ENCODE data around the gene MAPK9.

DNA sequence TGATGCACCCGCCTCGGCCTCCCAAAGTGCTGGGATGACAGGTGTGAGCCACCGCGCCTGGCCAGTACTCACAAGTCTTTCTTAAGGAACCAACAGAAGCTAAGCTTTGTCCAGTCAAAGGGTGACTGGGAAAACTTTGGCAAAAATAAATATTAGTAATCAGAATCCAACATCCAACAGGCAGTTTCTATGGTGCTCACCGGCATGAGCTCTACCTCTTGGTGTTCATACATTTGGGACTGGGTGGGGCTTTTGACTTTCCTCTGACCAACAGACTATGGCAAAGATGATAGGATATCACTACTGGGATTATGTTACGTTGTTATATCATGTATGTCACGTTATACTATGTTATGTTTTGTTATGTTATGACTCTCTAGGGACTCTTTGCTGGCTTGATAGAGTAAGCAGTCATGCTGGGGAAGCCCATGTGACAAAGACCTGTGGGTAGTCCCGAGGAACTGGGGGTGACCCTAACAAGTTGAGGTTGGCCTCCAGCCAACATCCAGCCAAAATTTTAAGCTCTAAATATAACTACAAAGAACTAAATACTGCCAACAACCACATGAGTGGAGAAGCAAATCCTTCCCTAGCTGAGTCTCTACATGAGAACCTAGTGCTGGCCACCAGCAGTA is 88.8 kb downstream of the MAPK9 start:
- no peak for TF ChIP-seq POLR2A (IDR thresholded peaks at IDR 0.05)
- TF ChIP-seq, protein P1, sequence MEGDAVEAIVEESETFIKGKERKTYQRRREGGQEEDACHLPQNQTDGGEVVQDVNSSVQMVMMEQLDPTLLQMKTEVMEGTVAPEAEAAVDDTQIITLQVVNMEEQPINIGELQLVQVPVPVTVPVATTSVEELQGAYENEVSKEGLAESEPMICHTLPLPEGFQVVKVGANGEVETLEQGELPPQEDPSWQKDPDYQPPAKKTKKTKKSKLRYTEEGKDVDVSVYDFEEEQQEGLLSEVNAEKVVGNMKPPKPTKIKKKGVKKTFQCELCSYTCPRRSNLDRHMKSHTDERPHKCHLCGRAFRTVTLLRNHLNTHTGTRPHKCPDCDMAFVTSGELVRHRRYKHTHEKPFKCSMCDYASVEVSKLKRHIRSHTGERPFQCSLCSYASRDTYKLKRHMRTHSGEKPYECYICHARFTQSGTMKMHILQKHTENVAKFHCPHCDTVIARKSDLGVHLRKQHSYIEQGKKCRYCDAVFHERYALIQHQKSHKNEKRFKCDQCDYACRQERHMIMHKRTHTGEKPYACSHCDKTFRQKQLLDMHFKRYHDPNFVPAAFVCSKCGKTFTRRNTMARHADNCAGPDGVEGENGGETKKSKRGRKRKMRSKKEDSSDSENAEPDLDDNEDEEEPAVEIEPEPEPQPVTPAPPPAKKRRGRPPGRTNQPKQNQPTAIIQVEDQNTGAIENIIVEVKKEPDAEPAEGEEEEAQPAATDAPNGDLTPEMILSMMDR (IDR thresholded peaks at IDR 0.05): no peak

Data from right lobe of liver (tissue), 4 donors.